ENCODE results near the gene C8G. TPM values are rescaled to one million over a fixed set of nuclear protein-coding genes. Genes with fewer than 3 reads are reported as not detected.

C8G gene
- total RNA-seq, 1 experiment from 2014 or later = 2.1 TPM

GRCh38 chr9:136898483-136899100 is 46.5 kb upstream of the C8G start:
- peaks cover 65% of the 10 kb centered on the region for H3K79me2 ChIP-seq (ENCODE audit: insufficient read depth, low read length)
- no TSS peak for BruUV-seq (replicated peaks)
- ChIA-PET RAD21 (ENCODE audit: low non-redundant PET in 1 of 2, low total read pairs in 2 of 2, uncharacterized antibody in 2 of 2, unreplicated experiment in 2 of 2) (no interaction called here), POLR2A (no interaction called here), CTCF (no interaction called here)
- ATAC-seq (no peak), DNase-seq (ENCODE audit: low read depth, low spot score) (no peak)
- peaks cover 17 to 35% of the 10 kb centered on the region in 2 experiments; a peak in 3 of 4 replicates for H3K36me3 ChIP-seq (ENCODE audit: control insufficient read depth in 1 of 2, insufficient read depth in 2 of 2, low read length in 2 of 2)
- no peak overlapping the region for H3K9ac ChIP-seq (ENCODE audit: low read length)
- TF ChIP-seq YY1 (IDR thresholded peaks at IDR 0.05; ENCODE audit: extremely low read depth, insufficient replicate concordance, low read depth, low read length) (no peak), EZH2phosphoT487 (IDR thresholded peaks at IDR 0.05; ENCODE audit: borderline replicate concordance) (no peak), TCF7L2 (IDR thresholded peaks at IDR 0.05; ENCODE audit: borderline replicate concordance, extremely low read depth, insufficient read depth, insufficient read length) (no peak), RAD21 (IDR thresholded peaks at IDR 0.05; ENCODE audit: low read depth) (no peak), POLR2A (IDR thresholded peaks at IDR 0.05; ENCODE audit: borderline replicate concordance, extremely low read depth, insufficient read depth, insufficient read length) (no peak), SP1 (IDR thresholded peaks at IDR 0.05; ENCODE audit: low read depth) (no peak), SIN3A (IDR thresholded peaks at IDR 0.05; ENCODE audit: low read depth) (no peak), CTCF (IDR thresholded peaks at IDR 0.05 in 2 of 3, conservative IDR thresholded peaks at IDR 0.05 in 1 of 3; ENCODE audit: borderline replicate concordance in 1 of 3, insufficient read depth in 1 of 3, low read depth in 2 of 3, low read length in 2 of 3) (no peak), REST (IDR thresholded peaks at IDR 0.05; ENCODE audit: low read depth) (no peak), EZH2 (IDR thresholded peaks at IDR 0.05) (no peak), CEBPB (IDR thresholded peaks at IDR 0.05; ENCODE audit: low read depth) (no peak), JUND (IDR thresholded peaks at IDR 0.05) (no peak), SRF (IDR thresholded peaks at IDR 0.05; ENCODE audit: low read depth) (no peak)
- TF ChIP-seq, protein P1, sequence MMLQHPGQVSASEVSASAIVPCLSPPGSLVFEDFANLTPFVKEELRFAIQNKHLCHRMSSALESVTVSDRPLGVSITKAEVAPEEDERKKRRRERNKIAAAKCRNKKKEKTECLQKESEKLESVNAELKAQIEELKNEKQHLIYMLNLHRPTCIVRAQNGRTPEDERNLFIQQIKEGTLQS (IDR thresholded peaks at IDR 0.05) = no peak
- TF ChIP-seq, protein P2, sequence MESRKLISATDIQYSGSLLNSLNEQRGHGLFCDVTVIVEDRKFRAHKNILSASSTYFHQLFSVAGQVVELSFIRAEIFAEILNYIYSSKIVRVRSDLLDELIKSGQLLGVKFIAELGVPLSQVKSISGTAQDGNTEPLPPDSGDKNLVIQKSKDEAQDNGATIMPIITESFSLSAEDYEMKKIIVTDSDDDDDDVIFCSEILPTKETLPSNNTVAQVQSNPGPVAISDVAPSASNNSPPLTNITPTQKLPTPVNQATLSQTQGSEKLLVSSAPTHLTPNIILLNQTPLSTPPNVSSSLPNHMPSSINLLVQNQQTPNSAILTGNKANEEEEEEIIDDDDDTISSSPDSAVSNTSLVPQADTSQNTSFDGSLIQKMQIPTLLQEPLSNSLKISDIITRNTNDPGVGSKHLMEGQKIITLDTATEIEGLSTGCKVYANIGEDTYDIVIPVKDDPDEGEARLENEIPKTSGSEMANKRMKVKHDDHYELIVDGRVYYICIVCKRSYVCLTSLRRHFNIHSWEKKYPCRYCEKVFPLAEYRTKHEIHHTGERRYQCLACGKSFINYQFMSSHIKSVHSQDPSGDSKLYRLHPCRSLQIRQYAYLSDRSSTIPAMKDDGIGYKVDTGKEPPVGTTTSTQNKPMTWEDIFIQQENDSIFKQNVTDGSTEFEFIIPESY (IDR thresholded peaks at IDR 0.05; ENCODE audit: extremely low read depth, insufficient replicate concordance, low read length) = no peak
- no peak overlapping the region for H3K4me3 ChIP-seq (replicated peaks in 1 of 2; ENCODE audit: low read depth in 1 of 2, low read length in 2 of 2)
- intact Hi-C loops (cut with micrococcal nuclease) = no loop called here
- peaks cover 9 to 23% of the 10 kb centered on the region in 2 experiments for H3K4me1 ChIP-seq (ENCODE audit: control insufficient read depth in 1 of 2, insufficient read depth in 2 of 2, low read length in 2 of 2)
- no peaks in the 10 kb centered on the region for H3K27me3 ChIP-seq (ENCODE audit: insufficient read depth, low read length)
- H3K4me2 ChIP-seq (ENCODE audit: low read length) = no peak overlapping the region
- no peaks in the 10 kb centered on the region for H3K9me3 ChIP-seq (ENCODE audit: control insufficient read depth in 1 of 2, insufficient read depth in 1 of 2, low read depth in 1 of 2, low read length in 2 of 2)
- H3K9me2 ChIP-seq (ENCODE audit: insufficient read depth) = no peaks in the 10 kb centered on the region
- H3K27ac ChIP-seq (ENCODE audit: low read depth, low read length) = no peak overlapping the region
- H4K20me1 ChIP-seq (ENCODE audit: insufficient read depth) = no peaks in the 10 kb centered on the region
- H2AFZ ChIP-seq (ENCODE audit: low read depth, low read length, poor library complexity, severe bottlenecking) = no peak overlapping the region
